AG09309 (cell line): Measurements from ENCODE around the gene TMEM145.

Experiments
- DNase-seq: peaks from one replicate; pipeline ENCODE4 v3.0.0-alpha.2; 2010; ENCODE audit warnings: low read depth
- H3K4me3 ChIP-seq: 2 replicates; pipeline ENCODE4 v1.5.1; 2011; ENCODE audit warnings: mild to moderate bottlenecking, low read depth, low read length, moderate library complexity; ENCODE audit not compliant: control insufficient read depth
- TF ChIP-seq, protein P1 (sequence below): IDR thresholded peaks from 2 replicates; pipeline ENCODE4 v1.5.1; 2011; ENCODE audit warnings: mild to moderate bottlenecking, low read depth, low read length, inconsistent platforms; ENCODE audit not compliant: insufficient read depth, control insufficient read depth; ENCODE audit errors: missing control alignments

TMEM145 gene

DNA sequence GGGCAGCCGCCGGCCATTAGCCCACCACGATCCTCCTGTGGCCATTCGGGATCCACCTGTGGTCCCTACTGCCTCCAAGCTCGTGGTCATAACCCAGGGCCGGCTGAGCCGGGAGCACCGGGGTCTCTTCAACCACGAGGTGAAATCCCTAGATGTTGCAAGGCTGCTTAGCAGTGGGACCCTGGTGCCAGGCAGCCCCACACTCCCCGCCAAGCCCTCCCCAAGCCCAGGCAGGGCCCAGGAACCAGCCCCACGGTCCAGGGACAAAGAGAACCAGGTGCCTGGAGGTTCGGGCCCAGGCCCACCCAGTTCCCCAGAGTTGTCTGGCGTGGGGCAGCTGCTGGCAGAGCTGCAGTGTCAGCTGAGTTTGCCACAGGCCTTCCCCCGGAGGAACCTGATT, 3.4 kb upstream of the TMEM145 start:
- H3K4me3 ChIP-seq = no peak overlapping the region
- TF ChIP-seq, protein P1, sequence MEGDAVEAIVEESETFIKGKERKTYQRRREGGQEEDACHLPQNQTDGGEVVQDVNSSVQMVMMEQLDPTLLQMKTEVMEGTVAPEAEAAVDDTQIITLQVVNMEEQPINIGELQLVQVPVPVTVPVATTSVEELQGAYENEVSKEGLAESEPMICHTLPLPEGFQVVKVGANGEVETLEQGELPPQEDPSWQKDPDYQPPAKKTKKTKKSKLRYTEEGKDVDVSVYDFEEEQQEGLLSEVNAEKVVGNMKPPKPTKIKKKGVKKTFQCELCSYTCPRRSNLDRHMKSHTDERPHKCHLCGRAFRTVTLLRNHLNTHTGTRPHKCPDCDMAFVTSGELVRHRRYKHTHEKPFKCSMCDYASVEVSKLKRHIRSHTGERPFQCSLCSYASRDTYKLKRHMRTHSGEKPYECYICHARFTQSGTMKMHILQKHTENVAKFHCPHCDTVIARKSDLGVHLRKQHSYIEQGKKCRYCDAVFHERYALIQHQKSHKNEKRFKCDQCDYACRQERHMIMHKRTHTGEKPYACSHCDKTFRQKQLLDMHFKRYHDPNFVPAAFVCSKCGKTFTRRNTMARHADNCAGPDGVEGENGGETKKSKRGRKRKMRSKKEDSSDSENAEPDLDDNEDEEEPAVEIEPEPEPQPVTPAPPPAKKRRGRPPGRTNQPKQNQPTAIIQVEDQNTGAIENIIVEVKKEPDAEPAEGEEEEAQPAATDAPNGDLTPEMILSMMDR = no peak
- DNase-seq = no peak

- no peak overlapping the region for H3K4me3 ChIP-seq
- no peak for DNase-seq
- TF ChIP-seq, protein P1 = no peak
Measured at GRCh38 chr19:42311657-42312056, 1.5 kb upstream of the TMEM145 start.

DNA sequence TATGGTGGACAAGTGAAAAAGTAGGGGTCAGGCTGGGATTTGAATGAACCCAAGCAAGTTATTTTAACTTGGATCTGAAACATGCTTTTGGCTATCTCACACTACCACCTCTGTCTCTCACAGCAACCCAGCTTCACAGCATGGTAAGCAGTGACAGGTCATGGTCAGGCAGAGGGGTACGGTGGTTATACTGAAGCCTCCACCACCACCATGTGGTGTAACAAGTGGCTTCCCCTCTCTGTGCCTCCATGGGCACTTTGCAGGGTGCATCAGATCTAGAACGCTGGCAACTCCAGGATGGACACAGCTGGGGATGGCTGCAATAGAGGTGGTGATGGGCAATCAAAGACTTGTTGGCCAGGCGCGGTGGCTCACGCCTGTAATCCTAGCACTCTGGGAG, 739 bp upstream of the TMEM145 start:
- no peak for DNase-seq
- TF ChIP-seq, protein P1 = no peak
- no peak overlapping the region for H3K4me3 ChIP-seq

- TF ChIP-seq, protein P1 = no peak
- H3K4me3 ChIP-seq = no peak overlapping the region
- DNase-seq = no peak
Measured at GRCh38 chr19:42313840-42314755, 989 bp downstream of the TMEM145 start.

DNA sequence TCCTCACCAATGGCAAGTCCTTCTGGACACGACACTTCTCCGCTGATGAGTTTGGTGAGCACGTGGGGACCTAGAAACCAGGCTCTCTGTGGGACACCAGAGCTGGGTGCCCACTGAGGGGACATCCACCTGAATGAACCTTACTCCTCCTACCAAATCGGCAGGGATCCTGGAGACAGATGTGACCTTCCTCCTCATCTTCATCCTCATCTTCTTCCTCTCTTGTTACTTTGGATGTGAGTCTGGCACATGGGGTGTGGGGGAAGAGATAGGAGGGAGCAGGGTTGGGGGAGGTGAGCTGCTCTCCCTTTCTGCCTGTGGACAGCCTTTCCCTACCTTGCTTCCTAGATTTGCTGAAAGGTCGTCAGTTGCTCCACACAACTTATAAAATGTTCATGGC, 1.9 kb downstream of the TMEM145 start:
- TF ChIP-seq, protein P1 = no peak
- H3K4me3 ChIP-seq = no peak overlapping the region
- no peak for DNase-seq

DNA sequence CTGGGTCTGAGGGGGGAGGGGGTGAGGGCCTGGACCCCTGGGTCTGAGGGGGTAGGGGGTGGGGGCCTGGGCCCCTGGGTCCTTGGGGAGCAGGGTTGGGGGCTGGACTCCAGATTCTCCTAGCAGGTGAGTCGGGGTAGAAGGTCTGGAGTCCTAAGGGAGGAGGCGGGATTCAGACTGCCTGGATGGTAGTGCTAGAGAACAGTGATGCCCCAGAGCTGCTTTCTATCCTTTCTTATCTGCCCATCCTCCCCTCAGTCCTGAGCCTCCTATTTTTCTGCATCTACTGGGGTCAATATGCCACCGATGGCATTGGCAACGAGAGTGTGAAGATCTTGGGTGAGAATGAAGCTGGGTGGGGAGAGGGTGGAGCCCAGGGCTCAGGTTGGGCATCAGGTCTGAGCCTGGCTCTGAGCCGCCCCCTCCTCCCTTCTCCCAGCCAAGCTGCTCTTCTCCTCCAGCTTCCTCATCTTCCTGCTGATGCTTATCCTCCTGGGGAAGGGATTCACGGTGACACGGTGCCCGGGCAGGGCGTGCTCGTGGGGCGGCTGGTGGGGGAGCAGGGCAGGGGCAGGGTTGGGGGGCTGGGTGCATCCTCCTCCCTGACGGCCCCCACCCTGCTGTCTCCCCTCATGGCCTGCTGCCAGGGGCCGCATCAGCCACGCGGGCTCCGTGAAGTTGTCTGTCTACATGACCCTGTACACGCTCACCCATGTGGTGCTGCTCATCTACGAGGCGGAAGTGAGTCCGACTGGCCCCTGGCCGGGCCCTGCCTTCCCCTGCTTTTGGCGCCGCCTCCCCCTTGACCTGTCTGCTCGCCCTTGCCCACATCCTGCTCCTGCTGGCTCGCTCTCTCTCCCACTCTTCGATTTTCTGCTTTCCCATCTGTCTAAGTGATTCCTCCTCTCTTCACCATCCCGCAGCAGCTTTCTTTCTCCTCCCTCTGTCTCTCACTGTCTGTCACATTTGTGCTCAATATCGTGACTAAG, 3.4 kb downstream of the TMEM145 start:
- H3K4me3 ChIP-seq = no peak overlapping the region
- TF ChIP-seq, protein P1 = no peak
- no peak for DNase-seq
